Measurements from ENCODE around the gene JMJD1C. TPM values are rescaled to one million over a fixed set of nuclear protein-coding genes. Genes with fewer than 3 reads are reported as not detected.

Gene JMJD1C
- total and polyA plus RNA-seq, 10 of the 15 experiments (the other 5 are each of a cell fraction or from before 2014, with no cell fraction given): 31.2 to 83.3 (median 49.5) TPM

- in situ Hi-C loops (cut with MboI): no loop called here
- WGBS (ENCODE audit: insufficient coverage, insufficient replicate concordance, low lambda C conversion rate, missing lambda C conversion rate): 51% methylated on average over 2 of the region's 2 CpGs
These were observed 341.9 kb downstream of the JMJD1C start for GRCh38 chr10:63123727-63124362.

GRCh38 chr10:63120554-63120953 is 345.2 kb downstream of the JMJD1C start:
- ATAC-seq: no peak
- Histone ChIP-seq H3K79me2 (ENCODE audit: control insufficient read depth, insufficient read depth, low read length) (no peaks in the 10 kb centered on the region), H3K4me1 (ENCODE audit: control insufficient read depth, insufficient read depth, low read length) (no peaks in the 10 kb centered on the region), H3K36me3 (ENCODE audit: control insufficient read depth in 2 of 2, insufficient read depth in 2 of 2, low read length in 1 of 2) (no peaks in the 10 kb centered on the region), H4K20me1 (ENCODE audit: control insufficient read depth, insufficient read depth) (no peaks in the 10 kb centered on the region), H3K27ac (ENCODE audit: control insufficient read depth, insufficient read depth) (no peak overlapping the region), H3K9me3 (replicated peaks; ENCODE audit: control insufficient read depth, insufficient read depth, low read length) (no peaks in the 10 kb centered on the region; the same call in 2 of the 3 replicates), H3K27me3 (replicated peaks in 1 of 2; ENCODE audit: control insufficient read depth in 2 of 2, insufficient read depth in 2 of 2, low read length in 1 of 2) (no peaks in the 10 kb centered on the region), H3K4me3 (no peak overlapping the region), H3K4me2 (ENCODE audit: control insufficient read depth, insufficient read depth) (no peak overlapping the region), H3K9ac (ENCODE audit: control insufficient read depth, insufficient read depth, low read length) (no peak overlapping the region), H2AFZ (ENCODE audit: control insufficient read depth, low read depth, low read length) (no peak overlapping the region)
- in situ Hi-C loops (cut with MboI): no loop called here
- DNase-seq (ENCODE audit: low read depth, low spot score): no peak
- FAIRE-seq: no peak
- intact Hi-C loops (cut with micrococcal nuclease; ENCODE audit: unreplicated experiment): no loop called here
- POLR2A ChIA-PET: no interaction called here
- CTCF ChIA-PET: interaction anchor here (0.6 kb wide), 1 partner anchor 21 kb away, joined by 3 read pairs; no protein-coding TSS in a partner anchor
- no TSS peak for BruUV-seq (replicated peaks)
- TF ChIP-seq BCL11A (IDR thresholded peaks at IDR 0.05; ENCODE audit: low read depth, low read length) (no peak), MLLT1 (IDR thresholded peaks at IDR 0.05) (no peak), NFIC (IDR thresholded peaks at IDR 0.05; ENCODE audit: low read depth, low read length) (no peak), STAT3 (IDR thresholded peaks at IDR 0.05; ENCODE audit: low read depth, low read length) (no peak), BCL3 (IDR thresholded peaks at IDR 0.05; ENCODE audit: borderline replicate concordance, insufficient read depth, low read depth, low read length, poor library complexity, severe bottlenecking) (no peak), CHD2 (IDR thresholded peaks at IDR 0.05; ENCODE audit: borderline replicate concordance, low read depth, low read length) (no peak), ZNF274 (IDR thresholded peaks at IDR 0.05; ENCODE audit: insufficient read depth, insufficient read length) (no peak), ELK1 (IDR thresholded peaks at IDR 0.05; ENCODE audit: low read depth, low read length) (no peak), TCF12 (IDR thresholded peaks at IDR 0.05; ENCODE audit: low read depth, low read length) (no peak), FOXM1 (IDR thresholded peaks at IDR 0.05; ENCODE audit: low read depth, low read length) (no peak), NFYA (IDR thresholded peaks at IDR 0.05; ENCODE audit: borderline replicate concordance, low read depth, low read length) (no peak)
- SMC1A ChIA-PET (ENCODE audit: uncharacterized antibody, unreplicated experiment): no interaction called here
- RAD21 ChIA-PET (ENCODE audit: unreplicated experiment): no interaction called here

More at GRCh38 chr10:63123727-63124362, 341.9 kb downstream of the JMJD1C start:
- intact Hi-C loops (cut with micrococcal nuclease; ENCODE audit: unreplicated experiment): no loop called here
- Histone ChIP-seq H3K9ac (ENCODE audit: control insufficient read depth, insufficient read depth, low read length) (no peak overlapping the region), H3K4me1 (ENCODE audit: control insufficient read depth, insufficient read depth, low read length) (no peaks in the 10 kb centered on the region; the same call in 1 of the 2 replicates), H3K27ac (ENCODE audit: control insufficient read depth, insufficient read depth) (no peak overlapping the region), H3K9me3 (replicated peaks; ENCODE audit: control insufficient read depth, insufficient read depth, low read length) (no peaks in the 10 kb centered on the region; the same call in 2 of the 3 replicates), H3K79me2 (ENCODE audit: control insufficient read depth, insufficient read depth, low read length) (no peaks in the 10 kb centered on the region), H3K27me3 (replicated peaks in 1 of 2; ENCODE audit: control insufficient read depth in 2 of 2, insufficient read depth in 2 of 2, low read length in 1 of 2) (no peaks in the 10 kb centered on the region), H2AFZ (ENCODE audit: control insufficient read depth, low read depth, low read length) (no peak overlapping the region), H3K36me3 (ENCODE audit: control insufficient read depth in 2 of 2, insufficient read depth in 2 of 2, low read length in 1 of 2) (no peaks in the 10 kb centered on the region), H3K4me3 (no peak overlapping the region), H3K4me2 (ENCODE audit: control insufficient read depth, insufficient read depth) (no peak overlapping the region), H4K20me1 (ENCODE audit: control insufficient read depth, insufficient read depth) (no peaks in the 10 kb centered on the region)
- ATAC-seq (no peak), FAIRE-seq (no peak), DNase-seq (ENCODE audit: low read depth, low spot score) (no peak)
- POLR2A ChIA-PET: no interaction called here
- SMC1A ChIA-PET (ENCODE audit: uncharacterized antibody, unreplicated experiment): no interaction called here
- no TSS peak for BruUV-seq (replicated peaks)
- CTCF ChIA-PET: no interaction called here
- TF ChIP-seq TCF7 (IDR thresholded peaks at IDR 0.05; ENCODE audit: borderline replicate concordance): no peak
- RAD21 ChIA-PET (ENCODE audit: unreplicated experiment): no interaction called here

Data from GM12878 (cell line).